GM23338 (cell line): ENCODE results near the gene CNP.

Experiments used
- CREB1 ChIP-seq: fragments of 250-450 bp; sonication (Bioruptor Pico); IDR thresholded peaks from 2 replicates; pipeline ENCODE4 v1.5.0; 2020; ENCODE audit warnings: low read depth, mild to moderate bottlenecking, moderate library complexity
- EZH2 ChIP-seq: fragments of 200-600 bp; sonication (generic); IDR thresholded peaks from one replicate; pipeline ENCODE4 v1.8.0; 2017; ENCODE audit warnings: antibody characterized with exemption, mild to moderate bottlenecking, low read depth; ENCODE audit not compliant: unreplicated experiment
- EZH2phosphoT487 ChIP-seq: fragments of 200-600 bp; sonication (generic); IDR thresholded peaks from one replicate; pipeline ENCODE4 v1.8.1; 2018; ENCODE audit warnings: antibody characterized with exemption; ENCODE audit not compliant: unreplicated experiment
- JUNB ChIP-seq: IDR thresholded peaks from one replicate; pipeline ENCODE4 v1.6.1; 2016; ENCODE audit warnings: antibody characterized with exemption; ENCODE audit not compliant: unreplicated experiment
- NANOG ChIP-seq: IDR thresholded peaks from 2 replicates; pipeline ENCODE4 v1.6.1; 2016; ENCODE audit warnings: antibody characterized with exemption, borderline replicate concordance
- POLR2AphosphoS5 ChIP-seq: IDR thresholded peaks from 2 replicates; pipeline ENCODE4 v1.6.1; 2016; ENCODE audit warnings: antibody characterized with exemption, low read depth
- REST ChIP-seq: IDR thresholded peaks from one replicate; pipeline ENCODE4 v1.6.1; 2018; ENCODE audit warnings: antibody characterized with exemption; ENCODE audit not compliant: unreplicated experiment
- STAT1 ChIP-seq: IDR thresholded peaks from one replicate; pipeline ENCODE4 v1.6.1; 2016; ENCODE audit warnings: antibody characterized with exemption; ENCODE audit not compliant: unreplicated experiment
- ZNF114 ChIP-seq: fragments of 250-450 bp; sonication (Bioruptor Pico); IDR thresholded peaks from 2 replicates; pipeline ENCODE4 v1.5.0; 2020; ENCODE audit warnings: mild to moderate bottlenecking, moderate library complexity
- ZNF331 ChIP-seq: fragments of 250-450 bp; sonication (Bioruptor Pico); IDR thresholded peaks from 2 replicates; pipeline ENCODE4 v1.5.0; 2020; ENCODE audit warnings: low read depth, mild to moderate bottlenecking, moderate library complexity
- TF ChIP-seq, protein P1 (sequence below), 2 experiments: fragments of 200-600 bp in 1 of 2; sonication (generic) in 1 of 2; conservative IDR thresholded peaks; 2 replicates each; pipeline versions ENCODE4 v1.5.1 to v1.6.1; 2016 to 2017; ENCODE audit warnings: antibody characterized with exemption in 2 of 2, low read depth in 2 of 2, mild to moderate bottlenecking in 2 of 2, moderate library complexity in 1 of 2
- TF ChIP-seq, protein P2 (sequence below): IDR thresholded peaks from 2 replicates; pipeline ENCODE4 v1.6.1; 2016; ENCODE audit warnings: antibody characterized with exemption
- TF ChIP-seq, protein P3 (sequence below): fragments of 250-450 bp; sonication (Bioruptor Pico); IDR thresholded peaks from 2 replicates; pipeline ENCODE4 v1.5.0; 2020; ENCODE audit warnings: mild to moderate bottlenecking, moderate library complexity

DNA sequence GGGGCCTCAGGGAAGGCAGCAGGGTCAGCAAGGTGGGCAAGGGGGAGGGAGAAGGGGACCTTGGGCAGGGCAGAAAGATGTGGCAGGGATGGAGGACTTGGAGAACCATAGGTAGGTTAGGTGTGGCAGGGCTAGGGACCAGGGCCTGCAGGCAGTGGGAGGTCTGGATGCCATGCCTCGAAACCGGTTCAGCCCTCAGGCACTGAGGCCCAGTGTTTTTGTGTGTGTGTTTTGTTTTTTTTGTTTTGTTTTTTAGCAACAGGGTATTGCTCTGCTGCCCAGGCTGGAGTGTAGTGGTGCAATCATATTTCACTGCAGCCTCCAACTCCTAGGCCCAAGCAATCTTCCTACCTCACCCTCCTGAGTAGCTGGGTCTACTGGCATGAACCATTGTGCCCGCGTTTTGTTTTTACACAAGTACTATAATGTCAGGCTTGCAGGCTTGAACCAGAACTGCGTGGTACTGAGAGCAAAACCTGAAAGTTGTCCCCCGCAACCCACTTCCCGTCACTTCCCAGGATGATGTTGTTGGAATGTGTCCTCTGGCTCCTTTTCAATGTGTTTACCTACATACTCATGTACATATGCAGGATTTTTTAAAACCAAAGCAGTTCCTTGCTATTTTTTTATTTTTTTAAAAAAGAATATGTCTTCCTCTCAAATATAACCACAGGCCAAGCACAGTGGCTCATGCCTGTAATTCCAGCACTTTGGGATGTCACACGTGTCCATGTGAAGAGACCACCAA is 23.8 kb upstream of the CNP start:
- TF ChIP-seq, protein P1, sequence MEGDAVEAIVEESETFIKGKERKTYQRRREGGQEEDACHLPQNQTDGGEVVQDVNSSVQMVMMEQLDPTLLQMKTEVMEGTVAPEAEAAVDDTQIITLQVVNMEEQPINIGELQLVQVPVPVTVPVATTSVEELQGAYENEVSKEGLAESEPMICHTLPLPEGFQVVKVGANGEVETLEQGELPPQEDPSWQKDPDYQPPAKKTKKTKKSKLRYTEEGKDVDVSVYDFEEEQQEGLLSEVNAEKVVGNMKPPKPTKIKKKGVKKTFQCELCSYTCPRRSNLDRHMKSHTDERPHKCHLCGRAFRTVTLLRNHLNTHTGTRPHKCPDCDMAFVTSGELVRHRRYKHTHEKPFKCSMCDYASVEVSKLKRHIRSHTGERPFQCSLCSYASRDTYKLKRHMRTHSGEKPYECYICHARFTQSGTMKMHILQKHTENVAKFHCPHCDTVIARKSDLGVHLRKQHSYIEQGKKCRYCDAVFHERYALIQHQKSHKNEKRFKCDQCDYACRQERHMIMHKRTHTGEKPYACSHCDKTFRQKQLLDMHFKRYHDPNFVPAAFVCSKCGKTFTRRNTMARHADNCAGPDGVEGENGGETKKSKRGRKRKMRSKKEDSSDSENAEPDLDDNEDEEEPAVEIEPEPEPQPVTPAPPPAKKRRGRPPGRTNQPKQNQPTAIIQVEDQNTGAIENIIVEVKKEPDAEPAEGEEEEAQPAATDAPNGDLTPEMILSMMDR (conservative IDR thresholded peaks at IDR 0.05; ENCODE audit: low read depth in 2 of 2): no peak
- TF ChIP-seq EZH2 (no peak), JUNB (no peak), EZH2phosphoT487 (no peak), POLR2AphosphoS5 (no peak), ZNF114 (no peak), REST (no peak), NANOG (no peak), STAT1 (no peak), ZNF331 (CRISPR knock-in tag) (no peak), CREB1 (CRISPR knock-in tag) (no peak)
- TF ChIP-seq, protein P2, sequence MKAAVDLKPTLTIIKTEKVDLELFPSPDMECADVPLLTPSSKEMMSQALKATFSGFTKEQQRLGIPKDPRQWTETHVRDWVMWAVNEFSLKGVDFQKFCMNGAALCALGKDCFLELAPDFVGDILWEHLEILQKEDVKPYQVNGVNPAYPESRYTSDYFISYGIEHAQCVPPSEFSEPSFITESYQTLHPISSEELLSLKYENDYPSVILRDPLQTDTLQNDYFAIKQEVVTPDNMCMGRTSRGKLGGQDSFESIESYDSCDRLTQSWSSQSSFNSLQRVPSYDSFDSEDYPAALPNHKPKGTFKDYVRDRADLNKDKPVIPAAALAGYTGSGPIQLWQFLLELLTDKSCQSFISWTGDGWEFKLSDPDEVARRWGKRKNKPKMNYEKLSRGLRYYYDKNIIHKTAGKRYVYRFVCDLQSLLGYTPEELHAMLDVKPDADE: no peak
- TF ChIP-seq, protein P3, sequence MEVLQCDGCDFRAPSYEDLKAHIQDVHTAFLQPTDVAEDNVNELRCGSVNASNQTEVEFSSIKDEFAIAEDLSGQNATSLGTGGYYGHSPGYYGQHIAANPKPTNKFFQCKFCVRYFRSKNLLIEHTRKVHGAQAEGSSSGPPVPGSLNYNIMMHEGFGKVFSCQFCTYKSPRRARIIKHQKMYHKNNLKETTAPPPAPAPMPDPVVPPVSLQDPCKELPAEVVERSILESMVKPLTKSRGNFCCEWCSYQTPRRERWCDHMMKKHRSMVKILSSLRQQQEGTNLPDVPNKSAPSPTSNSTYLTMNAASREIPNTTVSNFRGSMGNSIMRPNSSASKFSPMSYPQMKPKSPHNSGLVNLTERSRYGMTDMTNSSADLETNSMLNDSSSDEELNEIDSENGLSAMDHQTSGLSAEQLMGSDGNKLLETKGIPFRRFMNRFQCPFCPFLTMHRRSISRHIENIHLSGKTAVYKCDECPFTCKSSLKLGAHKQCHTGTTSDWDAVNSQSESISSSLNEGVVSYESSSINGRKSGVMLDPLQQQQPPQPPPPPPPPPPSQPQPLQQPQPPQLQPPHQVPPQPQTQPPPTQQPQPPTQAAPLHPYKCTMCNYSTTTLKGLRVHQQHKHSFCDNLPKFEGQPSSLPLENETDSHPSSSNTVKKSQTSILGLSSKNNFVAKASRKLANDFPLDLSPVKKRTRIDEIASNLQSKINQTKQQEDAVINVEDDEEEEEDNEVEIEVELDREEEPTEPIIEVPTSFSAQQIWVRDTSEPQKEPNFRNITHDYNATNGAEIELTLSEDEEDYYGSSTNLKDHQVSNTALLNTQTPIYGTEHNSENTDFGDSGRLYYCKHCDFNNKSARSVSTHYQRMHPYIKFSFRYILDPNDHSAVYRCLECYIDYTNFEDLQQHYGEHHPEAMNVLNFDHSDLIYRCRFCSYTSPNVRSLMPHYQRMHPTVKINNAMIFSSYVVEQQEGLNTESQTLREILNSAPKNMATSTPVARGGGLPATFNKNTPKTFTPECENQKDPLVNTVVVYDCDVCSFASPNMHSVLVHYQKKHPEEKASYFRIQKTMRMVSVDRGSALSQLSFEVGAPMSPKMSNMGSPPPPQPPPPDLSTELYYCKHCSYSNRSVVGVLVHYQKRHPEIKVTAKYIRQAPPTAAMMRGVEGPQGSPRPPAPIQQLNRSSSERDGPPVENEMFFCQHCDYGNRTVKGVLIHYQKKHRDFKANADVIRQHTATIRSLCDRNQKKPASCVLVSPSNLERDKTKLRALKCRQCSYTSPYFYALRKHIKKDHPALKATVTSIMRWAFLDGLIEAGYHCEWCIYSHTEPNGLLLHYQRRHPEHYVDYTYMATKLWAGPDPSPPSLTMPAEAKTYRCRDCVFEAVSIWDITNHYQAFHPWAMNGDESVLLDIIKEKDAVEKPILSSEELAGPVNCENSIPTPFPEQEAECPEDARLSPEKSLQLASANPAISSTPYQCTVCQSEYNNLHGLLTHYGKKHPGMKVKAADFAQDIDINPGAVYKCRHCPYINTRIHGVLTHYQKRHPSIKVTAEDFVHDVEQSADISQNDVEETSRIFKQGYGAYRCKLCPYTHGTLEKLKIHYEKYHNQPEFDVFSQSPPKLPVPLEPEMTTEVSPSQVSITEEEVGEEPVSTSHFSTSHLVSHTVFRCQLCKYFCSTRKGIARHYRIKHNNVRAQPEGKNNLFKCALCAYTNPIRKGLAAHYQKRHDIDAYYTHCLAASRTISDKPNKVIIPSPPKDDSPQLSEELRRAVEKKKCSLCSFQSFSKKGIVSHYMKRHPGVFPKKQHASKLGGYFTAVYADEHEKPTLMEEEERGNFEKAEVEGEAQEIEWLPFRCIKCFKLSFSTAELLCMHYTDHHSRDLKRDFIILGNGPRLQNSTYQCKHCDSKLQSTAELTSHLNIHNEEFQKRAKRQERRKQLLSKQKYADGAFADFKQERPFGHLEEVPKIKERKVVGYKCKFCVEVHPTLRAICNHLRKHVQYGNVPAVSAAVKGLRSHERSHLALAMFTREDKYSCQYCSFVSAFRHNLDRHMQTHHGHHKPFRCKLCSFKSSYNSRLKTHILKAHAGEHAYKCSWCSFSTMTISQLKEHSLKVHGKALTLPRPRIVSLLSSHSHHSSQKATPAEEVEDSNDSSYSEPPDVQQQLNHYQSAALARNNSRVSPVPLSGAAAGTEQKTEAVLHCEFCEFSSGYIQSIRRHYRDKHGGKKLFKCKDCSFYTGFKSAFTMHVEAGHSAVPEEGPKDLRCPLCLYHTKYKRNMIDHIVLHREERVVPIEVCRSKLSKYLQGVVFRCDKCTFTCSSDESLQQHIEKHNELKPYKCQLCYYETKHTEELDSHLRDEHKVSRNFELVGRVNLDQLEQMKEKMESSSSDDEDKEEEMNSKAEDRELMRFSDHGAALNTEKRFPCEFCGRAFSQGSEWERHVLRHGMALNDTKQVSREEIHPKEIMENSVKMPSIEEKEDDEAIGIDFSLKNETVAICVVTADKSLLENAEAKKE (CRISPR knock-in tag): no peak
